Measurements from ENCODE around the gene PTGDR2. TPM values are rescaled to one million over a fixed set of nuclear protein-coding genes. Genes with fewer than 3 reads are reported as not detected.

PTGDR2 gene
- total and polyA plus RNA-seq, 9 of the 15 experiments (the other 6 are each of a cell fraction or from before 2014, with no cell fraction given) = 0.51 to 2.6 (median 1.6) TPM

GRCh38 chr11:60872124-60872960 is 16.6 kb upstream of the PTGDR2 start:
- Histone ChIP-seq H3K27ac (ENCODE audit: extremely low read depth, low read depth, low read length) (no peak overlapping the region), H3K9ac (ENCODE audit: insufficient read depth in 1 of 2, low read depth in 2 of 2, low read length in 2 of 2) (peak overlapping the region in 1 of 2 experiments; percentile 6; a peak in 1 of 4 replicates), H4K20me1 (replicated peaks; ENCODE audit: control insufficient read depth, insufficient read depth, low read length) (no peaks in the 10 kb centered on the region; the same call in 1 of the 2 replicates), H3K4me2 (ENCODE audit: insufficient read depth, low read length) (no peak overlapping the region), H3K27me3 (ENCODE audit: control insufficient read depth in 2 of 2, insufficient read depth in 2 of 2, low read length in 2 of 2) (no peaks in the 10 kb centered on the region), H3K36me3 (ENCODE audit: control insufficient read depth, insufficient read depth, low read length) (no peaks in the 10 kb centered on the region), H3K9me1 (ENCODE audit: control insufficient read depth, insufficient read depth, low read length) (peaks cover 3% of the 10 kb centered on the region), H3K79me2 (ENCODE audit: control insufficient read depth, insufficient read depth, low read length) (no peaks in the 10 kb centered on the region), H2AFZ (ENCODE audit: low read depth, low read length) (no peak overlapping the region), H3K9me3 (replicated peaks; ENCODE audit: control insufficient read depth, insufficient read depth, low read depth, low read length) (no peaks in the 10 kb centered on the region), H3K4me3 (no peak overlapping the region), H3K4me1 (replicated peaks in 1 of 2; ENCODE audit: control insufficient read depth in 2 of 2, insufficient read depth in 2 of 2, low read length in 2 of 2) (peaks cover 6 to 25% of the 10 kb centered on the region in 2 experiments; a peak in 4 of 5 replicates)
- intact Hi-C loops (cut with micrococcal nuclease) = no loop called here
- WGBS (ENCODE audit: insufficient coverage, low coverage, missing lambda C conversion rate) = 57% methylated on average over 6 of the region's 6 CpGs
- ChIA-PET CTCF (ENCODE audit: low intra/inter-chr PET ratio) (interaction anchor here (0.5 kb wide), 1 partner anchor 77 kb away, joined by 3 read pairs; no protein-coding TSS in a partner anchor), POLR2A (interaction anchor here (1.1 to 2.1 kb wide), 4 partner anchors 8 to 41 kb away, joined by 3 to 7 read pairs (median 6); partner anchors contain the start of gene TMEM109)
- peak; percentile 67 for ATAC-seq
- FAIRE-seq = no peak
- in situ Hi-C loops (cut with MboI) = no loop called here
- no TSS peak for BruUV-seq (replicated peaks)
- DNase-seq (ENCODE audit: extremely low read depth in 1 of 4, low spot score in 3 of 4) = no peak
- TF ChIP-seq MTF1 (CRISPR knock-in tag; IDR thresholded peaks at IDR 0.05; ENCODE audit: borderline replicate concordance) (no peak), DACH1 (IDR thresholded peaks at IDR 0.05; ENCODE audit: partially characterized antibody) (peak; percentile 7), NR2C2 (CRISPR knock-in tag; IDR thresholded peaks at IDR 0.05) (no peak), NR2C2 (tag; IDR thresholded peaks at IDR 0.05) (0 out of 2 replicates have a peak, but pooled peaks have one; percentile 34), ATF2 (CRISPR knock-in tag; IDR thresholded peaks at IDR 0.05) (no peak), YY1 (IDR thresholded peaks at IDR 0.05; ENCODE audit: borderline replicate concordance in 1 of 3, control insufficient read depth in 1 of 3, extremely low read depth in 1 of 3, insufficient read depth in 3 of 3, insufficient read length in 1 of 3, insufficient replicate concordance in 2 of 3, low read depth in 1 of 3, low read length in 2 of 3) (no peak), VEZF1 (CRISPR knock-in tag; IDR thresholded peaks at IDR 0.05) (no peak)

Data from K562 (cell line).